Lower leg skin (tissue), 3 donors: ENCODE measurements around the gene SLC8A2.

ENCODE experiments used
- CTCF ChIP-seq, 3 donors: fragments of 450-650 bp; IDR thresholded peaks; one replicate each; pipeline ENCODE4 v1.5.1; 2016; ENCODE audit warnings: antibody characterized with exemption in 3 of 3, mild to moderate bottlenecking in 3 of 3, moderate library complexity in 2 of 3
- POLR2A ChIP-seq, 2 donors: fragments of 450-650 bp; IDR thresholded peaks; one replicate each; pipeline ENCODE4 v1.6.1; 2016 to 2017; ENCODE audit warnings: antibody characterized with exemption in 2 of 2, mild to moderate bottlenecking in 1 of 2, moderate library complexity in 1 of 2

GRCh38 chr19:47427241-47428176, 44.2 kb downstream of the SLC8A2 start:
- TF ChIP-seq POLR2A (IDR thresholded peaks at IDR 0.05) (no peak), CTCF (IDR thresholded peaks at IDR 0.05) (peak in 1 of 3 donors; percentile 79)
